CD4-positive, alpha-beta T cell (primary cell): ENCODE results near the gene CYB5A. TPM values are rescaled to one million over a fixed set of nuclear protein-coding genes. Genes with fewer than 3 reads are reported as not detected.

Experiments
- ATAC-seq: fragments of 200-7000 bp; cut with Tn5 transposase; one replicate; pipeline ENCODE4 v1.10.0; 2022; ENCODE audit warnings: mild to moderate bottlenecking; ENCODE audit not compliant: poor library complexity
- CTCF ChIA-PET: fragments of 350-600 bp; sonication (Branson Sonifier 250); formaldehyde crosslinking; loops from one replicate; lab custom pipeline; 2021; ENCODE audit warnings: antibody characterized with exemption, inconsistent platforms; lab: Charles Lee
- POLR2A ChIA-PET: fragments of 350-600 bp; sonication (Branson Sonifier 250); formaldehyde crosslinking; loops from one replicate; lab custom pipeline; 2021; ENCODE audit warnings: antibody characterized with exemption, inconsistent platforms; lab: Charles Lee
- DNase-seq, 14 experiments: peaks; one replicate each; pipeline ENCODE4 v3.0.0-alpha.2; 2013 to 2020; ENCODE audit warnings: mixed read lengths in 2 of 14
- H3K27ac ChIP-seq, 2 donors: one replicate each; pipeline versions ENCODE4 v1.5.1 to v1.7.0; 2013; ENCODE audit warnings: low read length in 2 of 2, low read depth in 1 of 2, mild to moderate bottlenecking in 1 of 2
- H3K27me3 ChIP-seq, 2 experiments: 1 replicate in 1 of 2; 2 replicates in 1 of 2; pipeline versions ENCODE4 v1.6.1 to v1.7.0; 2013; ENCODE audit warnings: low read length in 2 of 2, control low read depth in 1 of 2, mild to moderate bottlenecking in 1 of 2, moderate library complexity in 1 of 2; ENCODE audit not compliant: insufficient read depth in 2 of 2, control insufficient read depth in 1 of 2
- H3K36me3 ChIP-seq: one replicate; pipeline ENCODE4 v1.6.1; 2013; ENCODE audit warnings: low read length, control low read depth; ENCODE audit not compliant: insufficient read depth
- H3K4me1 ChIP-seq: one replicate; pipeline ENCODE4 v1.6.1; 2013; ENCODE audit warnings: low read length, control low read depth; ENCODE audit not compliant: insufficient read depth
- H3K4me3 ChIP-seq: one replicate; pipeline ENCODE4 v1.5.1; 2013; ENCODE audit warnings: mild to moderate bottlenecking, low read length, moderate library complexity
- H3K9me3 ChIP-seq, 2 experiments: 1 replicate in 1 of 2; 2 replicates in 1 of 2; pipeline versions ENCODE4 v1.6.1 to v1.7.0; 2013; ENCODE audit warnings: low read length in 2 of 2, mild to moderate bottlenecking in 2 of 2, control low read depth in 1 of 2, moderate library complexity in 1 of 2; ENCODE audit not compliant: control insufficient read depth in 1 of 2, insufficient read depth in 1 of 2
- H3K27ac Mint-ChIP-seq: one replicate; pipeline ENCODE4 v1.8.0; 2020; ENCODE audit warnings: mixed read lengths
- H3K27me3 Mint-ChIP-seq: one replicate; pipeline ENCODE4 v1.8.0; 2021; ENCODE audit warnings: mixed read lengths
- H3K36me3 Mint-ChIP-seq: one replicate; pipeline ENCODE4 v1.8.0; 2021; ENCODE audit warnings: low read depth, mixed read lengths
- H3K4me1 Mint-ChIP-seq: one replicate; pipeline ENCODE4 v1.8.0; 2021; ENCODE audit warnings: low read depth, mixed read lengths
- H3K4me3 Mint-ChIP-seq: one replicate; pipeline ENCODE4 v1.8.0; 2020; ENCODE audit warnings: mild to moderate bottlenecking, mixed read lengths
- H3K9me3 Mint-ChIP-seq: one replicate; pipeline ENCODE4 v1.8.0; 2020; ENCODE audit warnings: mixed read lengths
- intact Hi-C, 2 experiments: fragments of 100-400 bp; cut with DNase I in 1 of 2; cut with micrococcal nuclease in 1 of 2; formaldehyde crosslinking; loops; one replicate each; pipeline versions ENCODE4 v1.15.1 to v1.9.0; 2023 to 2025; cut with DNase I, micrococcal nuclease
- total RNA-seq, 174 experiments: library from RNA in 2 of 174; stranded (reverse) in 2 of 174; gene quantifications; one replicate each; pipeline ENCODE4 v1.2.3 and lab custom pipeline; 2021 to 2026
- TF ChIP-seq, protein P1 (sequence below): fragments of 200-600 bp; IDR thresholded peaks from one replicate; pipeline ENCODE4 v1.8.0; 2022; ENCODE audit warnings: antibody characterized with exemption, mild to moderate bottlenecking

CYB5A gene
- total RNA-seq, 2 experiments from 2014 or later: 3.7 to 4.1 TPM

DNA sequence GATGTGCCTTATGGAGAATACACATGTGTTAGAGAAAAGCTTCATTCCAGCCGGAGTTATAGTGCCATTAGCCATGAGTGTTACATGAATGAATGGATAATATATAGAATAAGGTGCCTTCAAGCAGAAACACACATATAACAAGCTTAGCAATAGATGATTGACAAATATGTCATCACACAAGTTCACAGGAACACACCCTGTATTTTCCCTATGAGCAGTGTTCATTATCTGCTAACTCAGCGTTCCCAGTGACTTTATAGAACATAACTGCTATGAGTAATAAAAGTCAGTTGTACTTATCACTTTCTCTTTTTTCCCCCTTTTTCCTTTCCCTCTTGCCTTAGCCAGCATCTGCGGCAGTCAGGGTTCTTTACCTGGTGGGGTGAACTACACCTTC is 78.3 kb downstream of the CYB5A start:
- ChIA-PET POLR2A (no interaction called here), CTCF (no interaction called here)
- Mint-ChIP-seq H3K36me3 (no peaks in the 10 kb centered on the region), H3K27ac (no peak overlapping the region), H3K4me1 (no peaks in the 10 kb centered on the region), H3K9me3 (no peaks in the 10 kb centered on the region), H3K4me3 (no peak overlapping the region), H3K27me3 (peaks cover 29% of the 10 kb centered on the region)
- peaks cover 0 to 6% of the 10 kb centered on the region in 2 experiments for H3K27me3 ChIP-seq
- no peak overlapping the region for H3K27ac ChIP-seq
- TF ChIP-seq, protein P1, sequence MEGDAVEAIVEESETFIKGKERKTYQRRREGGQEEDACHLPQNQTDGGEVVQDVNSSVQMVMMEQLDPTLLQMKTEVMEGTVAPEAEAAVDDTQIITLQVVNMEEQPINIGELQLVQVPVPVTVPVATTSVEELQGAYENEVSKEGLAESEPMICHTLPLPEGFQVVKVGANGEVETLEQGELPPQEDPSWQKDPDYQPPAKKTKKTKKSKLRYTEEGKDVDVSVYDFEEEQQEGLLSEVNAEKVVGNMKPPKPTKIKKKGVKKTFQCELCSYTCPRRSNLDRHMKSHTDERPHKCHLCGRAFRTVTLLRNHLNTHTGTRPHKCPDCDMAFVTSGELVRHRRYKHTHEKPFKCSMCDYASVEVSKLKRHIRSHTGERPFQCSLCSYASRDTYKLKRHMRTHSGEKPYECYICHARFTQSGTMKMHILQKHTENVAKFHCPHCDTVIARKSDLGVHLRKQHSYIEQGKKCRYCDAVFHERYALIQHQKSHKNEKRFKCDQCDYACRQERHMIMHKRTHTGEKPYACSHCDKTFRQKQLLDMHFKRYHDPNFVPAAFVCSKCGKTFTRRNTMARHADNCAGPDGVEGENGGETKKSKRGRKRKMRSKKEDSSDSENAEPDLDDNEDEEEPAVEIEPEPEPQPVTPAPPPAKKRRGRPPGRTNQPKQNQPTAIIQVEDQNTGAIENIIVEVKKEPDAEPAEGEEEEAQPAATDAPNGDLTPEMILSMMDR: no peak
- intact Hi-C loops: no loop called here
- no peaks in the 10 kb centered on the region for H3K9me3 ChIP-seq
- DNase-seq: no peak
- H3K36me3 ChIP-seq: no peaks in the 10 kb centered on the region
- no peaks in the 10 kb centered on the region for H3K4me1 ChIP-seq
- H3K4me3 ChIP-seq: no peak overlapping the region
- ATAC-seq: no peak

DNA sequence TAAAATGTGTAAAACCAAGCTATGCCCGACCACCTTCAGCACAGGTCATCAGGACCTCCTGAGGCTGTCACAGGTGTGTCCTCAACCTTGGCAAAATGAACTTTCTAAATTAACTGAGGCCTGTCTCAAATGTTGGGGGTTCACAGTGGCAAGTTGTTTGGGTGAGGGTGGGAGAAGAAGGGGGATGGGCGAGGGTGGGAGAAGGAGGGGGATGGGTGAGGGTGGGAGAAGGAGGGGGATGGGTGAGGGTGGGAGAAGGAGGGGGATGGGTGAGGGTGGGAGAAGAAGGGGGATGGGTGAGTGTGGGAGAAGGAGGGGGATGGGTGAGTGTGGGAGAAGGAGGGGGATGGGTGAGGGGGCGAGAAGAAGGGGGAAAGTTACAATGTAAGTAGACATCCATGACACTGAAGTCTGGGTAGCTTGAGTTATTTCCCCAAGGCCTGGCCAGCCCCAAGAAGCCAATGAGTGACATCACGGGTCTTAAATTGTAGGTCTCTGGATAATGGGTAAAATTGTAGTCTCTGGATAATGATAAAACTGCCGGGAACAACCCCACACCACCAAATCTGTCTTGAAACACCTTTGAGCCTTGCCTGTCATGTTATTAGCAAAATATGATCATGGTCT is 87.1 kb downstream of the CYB5A start:
- H3K27me3 Mint-ChIP-seq: no peaks in the 10 kb centered on the region
- TF ChIP-seq, protein P1: no peak
- intact Hi-C loops: no loop called here
- POLR2A ChIA-PET: no interaction called here
- H3K4me3 Mint-ChIP-seq: no peak overlapping the region
- no peaks in the 10 kb centered on the region for H3K36me3 Mint-ChIP-seq
- H3K27ac Mint-ChIP-seq: no peak overlapping the region
- H3K9me3 Mint-ChIP-seq: no peaks in the 10 kb centered on the region
- Histone ChIP-seq H3K27me3 (no peaks in the 10 kb centered on the region), H3K4me3 (no peak overlapping the region), H3K36me3 (no peaks in the 10 kb centered on the region), H3K4me1 (no peaks in the 10 kb centered on the region), H3K9me3 (no peaks in the 10 kb centered on the region), H3K27ac (no peak overlapping the region)
- CTCF ChIA-PET: no interaction called here
- no peaks in the 10 kb centered on the region for H3K4me1 Mint-ChIP-seq
- DNase-seq (peak in 3 of 14 experiments; percentile 14 to 53 (median 25)), ATAC-seq (no peak)

DNA sequence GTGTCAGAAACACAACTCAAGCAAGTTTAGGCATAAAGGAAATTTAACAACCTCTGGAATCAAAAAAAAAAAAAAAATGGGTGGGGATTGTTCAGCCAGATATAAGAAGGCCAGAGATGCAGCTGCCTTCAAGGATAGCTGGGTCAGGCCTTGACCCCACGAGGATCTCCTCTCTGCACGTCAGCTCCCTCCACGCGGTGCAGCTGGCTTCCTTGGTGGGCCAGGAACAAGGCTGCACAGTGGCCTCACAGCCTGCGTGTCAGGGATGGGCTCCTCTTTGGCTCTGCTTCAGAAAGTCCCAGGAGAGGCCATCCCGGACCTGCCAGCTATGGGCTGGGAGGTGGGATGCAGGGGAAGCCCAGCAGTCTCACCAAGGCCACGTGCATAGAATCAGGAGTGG is 88.0 kb downstream of the CYB5A start:
- H3K4me3 Mint-ChIP-seq: no peak overlapping the region
- H3K9me3 Mint-ChIP-seq: no peaks in the 10 kb centered on the region
- TF ChIP-seq, protein P1: no peak
- no peaks in the 10 kb centered on the region for H3K36me3 Mint-ChIP-seq
- H3K4me1 Mint-ChIP-seq: no peaks in the 10 kb centered on the region
- ChIA-PET POLR2A (no interaction called here), CTCF (no interaction called here)
- H3K4me1 ChIP-seq: no peaks in the 10 kb centered on the region
- H3K27ac ChIP-seq: no peak overlapping the region
- no peak overlapping the region for H3K27ac Mint-ChIP-seq
- no peaks in the 10 kb centered on the region for H3K27me3 ChIP-seq
- DNase-seq (no peak), ATAC-seq (no peak)
- no peak overlapping the region for H3K4me3 ChIP-seq
- H3K9me3 ChIP-seq: no peaks in the 10 kb centered on the region
- intact Hi-C loops: no loop called here
- H3K36me3 ChIP-seq: no peaks in the 10 kb centered on the region
- H3K27me3 Mint-ChIP-seq: no peaks in the 10 kb centered on the region

Other genes with a start within 250 kb of the CYB5A start
- 1 to 10 TPM in 1 of 2 experiments, under 1 TPM in 1; 0.58 to 1.0 TPM for gene FBXO15, start 144.1 kb downstream of the CYB5A start, total RNA-seq
- 10 to 100 TPM; 10.7 to 11.8 TPM for gene TIMM21, start 143.4 kb downstream of the CYB5A start, total RNA-seq
- gene C18orf63, start 23.9 kb upstream of the CYB5A start, total RNA-seq: not detected
- gene DIPK1C, start 165.3 kb upstream of the CYB5A start, total RNA-seq: not detected
- 10 to 100 TPM; 75.5 to 75.7 TPM for gene CNDP2, start 204.4 kb upstream of the CYB5A start, total RNA-seq
- under 1 TPM; 0.25 to 0.39 TPM for gene CNDP1, start 242.5 kb upstream of the CYB5A start, total RNA-seq